Hindlimb muscle (tissue), 1 donor: ENCODE data around the gene DNMT1. TPM values are rescaled to one million over a fixed set of nuclear protein-coding genes. Genes with fewer than 3 reads are reported as not detected.

Experiments
- DNase-seq: peaks from one replicate; pipeline ENCODE4 v3.0.0-alpha.2; 2013
- polyA plus RNA-seq: library from polyadenylated mRNA; unstranded; fragments of 120-200 nt; gene quantifications from one replicate; pipeline ENCODE4 v1.2.1, GENCODE V29; 2013; ENCODE audit not compliant: insufficient read length

The DNMT1 gene
- polyA plus RNA-seq, 1 donor: 65.8 TPM

DNA sequence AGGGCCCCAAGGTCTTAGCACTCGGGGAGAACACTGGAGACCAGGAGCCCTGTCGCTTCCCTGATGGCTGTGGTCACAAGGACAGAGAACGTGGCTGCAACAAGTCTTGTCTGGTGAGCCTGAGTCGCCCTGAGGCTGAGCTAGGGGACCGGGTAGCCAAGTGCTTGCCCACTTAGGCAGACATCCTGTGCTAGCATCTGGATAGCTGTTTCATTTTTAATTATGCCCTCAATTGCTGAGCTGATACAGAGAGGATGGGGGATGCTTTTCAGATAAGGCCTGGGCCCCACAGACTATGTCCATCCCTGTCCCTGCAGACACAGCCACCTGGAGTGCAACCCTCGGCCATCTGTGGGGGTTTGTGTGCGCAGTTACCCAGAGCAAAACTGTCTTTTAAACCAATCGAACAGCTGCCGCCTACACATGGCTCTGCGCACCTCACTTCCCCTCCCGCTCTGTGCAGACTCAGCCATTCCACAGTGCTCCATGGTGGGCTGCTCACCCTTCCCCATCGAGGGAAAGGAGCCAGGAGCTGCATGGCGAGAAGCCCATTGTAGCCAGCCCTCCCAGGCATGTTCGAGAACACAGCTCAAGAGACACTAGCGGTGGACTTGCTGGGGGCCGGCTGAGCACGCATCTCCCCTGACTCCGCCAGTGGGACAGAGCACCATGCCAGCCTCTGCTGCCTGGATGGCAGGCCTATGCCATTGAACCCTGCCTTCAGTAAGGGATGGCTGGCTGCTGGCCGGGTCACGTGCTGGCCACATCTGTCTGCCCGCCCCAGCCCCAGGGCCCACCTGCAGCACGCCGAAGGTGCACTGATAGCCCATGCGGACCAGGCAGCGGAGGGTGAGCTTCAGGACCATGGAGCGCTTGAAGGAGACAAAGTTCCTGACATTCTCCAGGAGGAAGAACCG lies 55.6 kb downstream of the DNMT1 start:
- no peak for DNase-seq

DNA sequence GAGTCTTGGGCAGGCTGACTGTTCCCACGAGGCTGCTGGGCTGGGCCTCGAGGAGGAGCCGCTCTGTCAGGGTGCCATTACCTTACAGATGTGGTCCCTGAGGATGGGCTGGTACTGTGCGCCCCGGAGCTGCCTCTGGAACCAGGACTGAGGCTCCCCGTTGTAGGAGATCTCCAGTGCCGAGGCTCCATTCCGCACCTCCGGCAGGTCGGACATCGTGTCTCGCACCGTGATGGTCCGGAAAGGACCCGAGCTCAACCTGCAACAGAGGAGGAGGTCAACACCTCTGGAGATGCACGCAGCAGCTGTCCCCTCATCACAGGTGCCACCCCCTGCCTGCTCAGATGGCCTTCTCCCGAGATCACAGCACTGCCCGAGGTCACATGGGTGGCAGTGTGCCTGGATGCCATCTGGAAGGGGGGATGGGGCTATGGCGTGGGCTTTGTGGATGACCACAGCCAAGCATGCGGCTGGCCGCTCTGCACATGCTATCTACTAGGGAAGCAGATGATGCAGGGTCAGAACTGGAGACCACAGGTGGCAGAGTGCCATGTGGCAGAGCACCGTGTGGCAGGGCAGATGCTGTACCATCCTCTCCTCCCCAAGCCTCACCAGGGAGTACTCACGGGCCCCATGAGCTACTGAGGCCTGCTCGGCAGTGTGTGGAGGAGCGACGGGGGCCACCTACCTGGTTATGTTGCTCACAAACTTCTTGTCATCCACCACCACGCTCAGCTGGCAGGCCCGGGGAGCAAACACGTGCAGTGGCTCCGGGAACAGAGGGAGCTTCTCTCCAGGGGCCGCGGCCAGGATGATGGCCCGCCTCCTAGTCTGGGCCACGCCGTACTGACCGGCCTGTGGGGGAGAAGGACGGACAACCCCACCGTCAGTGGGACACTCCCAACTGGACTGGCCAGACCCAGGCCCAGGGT lies 56.7 kb downstream of the DNMT1 start:
- no peak for DNase-seq

DNA sequence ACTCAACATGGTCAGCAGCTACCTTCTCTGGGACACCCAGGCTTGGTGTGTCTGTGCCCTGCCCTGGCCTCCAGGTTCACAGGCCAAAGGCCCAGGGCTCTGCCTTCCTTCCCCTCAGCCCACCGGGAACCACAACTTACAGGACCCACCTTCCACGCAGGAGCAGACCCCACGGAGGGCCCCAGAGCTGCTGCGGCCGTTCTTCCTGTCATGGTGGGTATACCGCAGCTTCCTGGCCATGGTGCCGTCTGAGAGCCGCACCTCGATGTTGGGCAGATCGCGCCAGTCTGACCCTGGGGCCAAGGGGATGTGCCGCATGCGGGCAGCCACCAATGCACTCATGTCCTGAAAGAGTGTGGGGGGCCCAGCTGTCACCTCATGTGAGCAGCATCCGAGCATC lies 57.8 kb downstream of the DNMT1 start:
- no peak for DNase-seq

DNA sequence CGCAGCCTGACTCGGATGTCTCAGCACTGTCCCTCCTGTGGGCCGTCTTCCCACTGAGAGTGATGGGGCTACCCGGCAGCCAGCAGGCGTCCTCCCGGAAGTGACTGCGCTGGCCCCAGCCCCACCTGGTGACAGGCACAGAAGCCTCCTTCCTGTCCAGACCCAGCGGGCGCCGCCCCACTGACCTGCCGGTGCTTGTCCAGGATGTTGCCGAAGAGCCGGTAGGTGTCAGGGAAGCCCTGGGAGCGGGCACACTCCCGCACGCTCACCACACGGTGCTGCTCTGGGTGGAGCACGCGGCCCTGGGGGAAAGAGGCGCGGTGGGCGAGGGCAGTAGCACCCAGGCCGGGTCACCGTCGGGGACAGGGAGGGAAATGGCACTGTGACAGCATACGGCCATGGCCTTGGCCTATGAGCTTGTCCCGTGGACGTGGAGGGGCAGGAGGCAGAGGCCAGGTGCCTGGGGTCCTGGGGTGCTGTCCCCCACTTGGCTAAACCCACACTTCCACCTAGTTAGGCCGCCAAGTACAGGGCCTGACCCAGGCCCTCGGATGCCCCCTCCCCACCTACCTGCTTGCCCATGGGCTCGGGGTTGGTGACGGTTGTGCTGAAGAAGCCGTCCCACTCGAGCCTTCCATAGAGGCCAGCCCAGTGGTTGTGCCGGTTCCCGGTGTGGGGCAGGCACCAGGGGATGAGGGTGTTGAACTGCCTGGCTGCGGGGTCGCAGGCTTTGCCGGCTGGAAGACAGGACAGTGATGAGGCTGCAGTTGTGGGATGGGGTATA lies 59.0 kb downstream of the DNMT1 start:
- no peak for DNase-seq

DNA sequence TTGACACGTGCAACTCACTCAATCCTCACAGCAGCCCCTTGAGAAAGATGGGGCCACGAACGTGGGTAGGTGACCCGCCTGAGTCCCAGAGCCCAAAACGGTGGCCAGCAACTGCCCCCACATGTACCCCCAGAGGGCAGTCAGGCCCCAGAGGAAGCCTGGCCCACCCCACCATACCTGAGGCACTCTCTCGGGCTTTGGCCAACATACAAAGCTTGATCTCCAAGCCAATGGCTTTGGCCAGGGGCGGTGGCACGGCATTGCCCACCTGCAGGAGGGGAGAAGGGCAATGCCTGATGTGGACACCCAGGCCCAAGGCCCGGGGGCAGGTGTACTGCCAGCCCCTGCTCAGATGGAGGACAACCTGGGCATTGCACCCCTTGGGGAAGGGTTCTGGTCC lies 60.7 kb downstream of the DNMT1 start:
- DNase-seq: no peak

DNA sequence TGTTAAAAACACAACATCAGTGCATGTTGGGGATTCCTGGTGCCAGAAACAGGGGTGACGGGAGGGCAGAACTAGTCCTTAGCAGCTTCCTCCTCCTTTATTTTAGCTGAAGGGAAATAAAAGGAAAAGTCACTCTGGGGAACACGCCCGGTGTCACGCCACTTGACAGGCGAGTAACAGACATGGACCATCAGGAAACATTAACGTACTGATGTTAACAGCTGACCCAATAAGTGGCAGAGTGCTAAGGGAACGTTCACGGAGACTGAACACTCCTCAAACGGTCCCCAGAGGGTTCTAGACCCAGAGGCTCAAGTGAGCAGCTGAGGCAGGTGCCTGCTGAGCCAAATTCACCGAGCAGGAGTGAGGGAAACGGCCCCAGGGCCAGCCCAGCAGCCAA lies 61.2 kb downstream of the DNMT1 start:
- DNase-seq: no peak

DNA sequence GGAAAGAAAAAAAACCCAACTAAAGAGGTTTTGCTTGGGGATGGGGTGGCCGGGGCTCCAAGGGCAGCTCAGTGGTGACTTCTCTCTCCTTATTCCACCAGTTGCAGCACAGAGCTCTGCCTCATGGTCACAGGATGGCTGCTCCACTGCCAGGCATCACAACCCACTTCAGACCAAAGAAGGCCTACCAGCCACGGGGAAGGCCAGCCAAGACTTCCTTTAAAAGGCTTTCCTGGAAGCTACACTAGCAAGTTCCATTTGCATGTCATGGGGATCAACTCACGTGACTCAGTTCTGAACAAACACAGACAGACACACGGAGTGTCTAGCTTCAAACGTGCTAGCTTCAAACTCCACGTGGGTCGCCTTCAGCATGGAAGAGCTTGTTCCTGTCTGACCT lies 61.8 kb downstream of the DNMT1 start:
- no peak for DNase-seq

DNA sequence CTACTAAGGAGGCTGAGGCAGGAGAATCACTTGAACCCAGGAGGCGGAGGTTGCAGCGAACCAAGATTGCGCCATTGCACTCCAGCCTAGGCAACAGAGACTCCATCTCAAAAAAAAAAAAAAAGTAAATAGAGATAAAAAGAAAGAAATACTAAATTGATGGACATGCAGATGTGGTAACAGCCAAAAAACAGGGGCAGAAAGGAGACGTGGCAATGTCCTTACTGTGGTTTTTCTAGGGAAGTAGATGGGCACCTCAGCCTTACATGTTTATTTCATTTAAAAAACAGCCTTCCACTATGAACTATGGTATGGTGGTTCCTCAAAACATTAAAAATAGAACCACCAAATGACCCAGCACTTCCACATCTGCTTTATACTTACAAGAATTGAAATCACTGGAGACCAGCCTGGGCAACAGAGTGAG lies 68.5 kb downstream of the DNMT1 start:
- no peak for DNase-seq

DNA sequence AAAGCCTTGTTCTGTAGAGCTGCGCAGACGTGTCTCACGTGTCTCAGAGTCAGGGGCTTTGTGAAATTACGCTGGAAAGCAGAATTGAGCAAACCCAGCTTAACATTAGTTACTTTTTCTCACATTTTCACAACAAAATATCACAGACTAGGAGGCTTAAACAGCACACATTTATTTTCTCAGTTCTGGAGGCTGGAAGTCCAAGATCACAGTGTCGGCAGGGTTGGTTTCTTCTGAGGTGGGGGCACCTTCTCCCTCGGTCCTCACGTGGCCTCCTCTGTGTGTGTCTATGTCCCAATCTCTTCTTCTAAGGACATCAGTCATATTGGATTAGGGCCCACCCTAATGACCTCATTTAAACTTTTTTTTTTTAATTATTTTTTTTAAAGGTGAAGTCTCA lies 70.3 kb downstream of the DNMT1 start:
- no peak for DNase-seq

DNA sequence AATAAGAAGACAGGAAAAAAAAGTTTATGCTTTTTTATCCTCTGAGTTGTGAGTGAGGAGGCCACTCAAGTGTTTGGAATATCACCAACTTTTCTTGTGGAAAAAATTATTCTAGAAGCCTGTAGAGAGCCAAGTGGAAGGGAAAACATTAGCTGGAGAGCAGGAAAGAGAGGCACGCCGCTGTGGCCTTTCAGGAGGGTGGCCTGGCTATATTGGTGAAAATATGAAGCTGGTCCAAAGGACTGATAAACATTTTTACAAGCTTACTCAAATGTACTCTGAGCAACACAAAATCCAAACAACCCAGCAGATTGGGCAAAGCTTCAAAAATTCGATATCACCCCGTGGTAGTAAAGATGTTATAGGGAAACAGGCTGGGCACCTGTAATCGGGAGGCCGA lies 72.7 kb downstream of the DNMT1 start:
- DNase-seq: no peak

DNA sequence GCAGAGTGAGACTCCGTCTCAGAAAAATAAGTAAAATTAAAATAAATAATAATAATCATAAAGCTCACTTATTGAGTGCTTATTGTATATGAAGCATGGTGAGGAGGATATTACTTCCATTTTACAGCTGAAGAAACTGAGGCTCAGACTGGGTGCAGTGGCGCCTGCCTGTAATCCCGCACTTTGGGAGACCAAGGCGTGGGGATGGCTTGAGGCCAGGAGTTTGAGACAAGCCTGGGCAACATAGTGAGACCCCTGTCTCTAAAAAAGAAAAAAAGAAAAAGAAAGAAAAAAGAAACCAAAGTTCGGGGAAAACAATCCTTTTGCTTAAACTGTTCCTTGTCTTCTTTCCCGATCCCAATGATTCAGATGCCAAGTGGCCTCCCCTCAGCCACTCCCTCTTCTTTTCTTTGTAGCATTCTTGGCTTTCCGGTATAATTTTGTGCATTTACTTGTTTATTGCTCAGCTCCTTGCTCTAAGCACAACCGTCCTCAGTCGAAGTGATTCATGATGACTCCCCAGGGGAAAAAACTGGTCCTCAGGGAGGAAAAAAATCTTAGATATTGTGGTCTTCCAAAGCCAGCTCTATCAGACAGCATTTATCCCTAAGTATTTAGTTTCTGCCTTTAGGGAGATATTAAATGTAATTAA lies 74.1 kb downstream of the DNMT1 start:
- peak; percentile 59 for DNase-seq

DNA sequence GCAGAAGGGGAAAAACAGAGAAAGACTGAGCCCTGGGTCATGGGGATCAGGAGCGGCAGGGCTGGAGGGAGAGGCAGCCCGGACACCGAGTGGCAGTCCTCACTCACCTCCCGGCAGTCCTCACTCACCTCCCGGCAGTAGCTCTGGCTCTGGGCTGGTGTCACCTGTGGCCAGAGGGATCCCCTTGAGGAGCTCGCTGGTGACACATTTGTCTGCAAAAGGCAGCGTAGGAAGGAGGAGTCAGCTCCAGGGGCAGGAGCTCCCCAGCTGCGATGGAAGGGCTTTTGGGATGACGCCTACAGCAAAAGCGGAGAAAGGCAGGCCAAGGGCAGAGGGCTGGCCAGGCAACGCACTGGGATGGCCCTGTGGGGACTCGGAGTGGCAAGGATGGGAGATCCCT lies 75.8 kb downstream of the DNMT1 start:
- DNase-seq: no peak

DNA sequence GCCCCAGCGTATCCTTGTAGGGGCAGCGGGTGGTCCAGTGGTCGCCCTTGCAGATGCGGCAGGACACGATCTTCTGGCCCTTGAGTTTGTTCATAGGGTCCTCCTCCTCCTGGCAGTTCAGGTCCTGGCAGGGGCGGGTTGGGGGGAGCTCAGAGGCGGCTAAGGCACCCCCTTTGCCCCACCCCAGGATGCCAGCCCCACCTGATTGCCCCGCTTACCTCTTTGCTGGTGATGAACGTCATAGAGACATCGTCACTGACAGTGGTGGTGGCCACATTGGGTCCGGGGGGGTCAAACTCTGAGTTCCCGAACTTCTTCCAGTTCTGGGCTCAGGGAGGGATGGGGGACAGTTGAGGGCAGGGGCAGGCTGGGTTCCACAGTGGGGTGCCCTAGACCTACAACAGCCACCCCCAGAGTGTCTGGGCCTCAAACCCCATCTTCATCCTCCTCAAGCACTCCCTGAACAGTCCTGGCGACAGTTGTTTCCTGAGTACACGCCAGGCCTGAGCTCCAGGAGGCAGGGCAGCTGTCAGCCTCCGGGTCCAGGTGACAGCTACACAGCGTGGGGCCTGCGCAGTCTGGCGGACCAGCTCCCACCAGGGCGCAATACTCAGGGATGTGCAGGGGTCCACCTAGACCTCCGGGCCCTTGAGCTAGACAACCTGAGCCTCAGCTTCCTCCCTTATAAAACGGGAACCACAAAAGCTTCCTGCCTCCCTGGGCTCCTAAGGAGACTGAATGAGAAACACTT lies 77.7 kb downstream of the DNMT1 start:
- DNase-seq: no peak

DNA sequence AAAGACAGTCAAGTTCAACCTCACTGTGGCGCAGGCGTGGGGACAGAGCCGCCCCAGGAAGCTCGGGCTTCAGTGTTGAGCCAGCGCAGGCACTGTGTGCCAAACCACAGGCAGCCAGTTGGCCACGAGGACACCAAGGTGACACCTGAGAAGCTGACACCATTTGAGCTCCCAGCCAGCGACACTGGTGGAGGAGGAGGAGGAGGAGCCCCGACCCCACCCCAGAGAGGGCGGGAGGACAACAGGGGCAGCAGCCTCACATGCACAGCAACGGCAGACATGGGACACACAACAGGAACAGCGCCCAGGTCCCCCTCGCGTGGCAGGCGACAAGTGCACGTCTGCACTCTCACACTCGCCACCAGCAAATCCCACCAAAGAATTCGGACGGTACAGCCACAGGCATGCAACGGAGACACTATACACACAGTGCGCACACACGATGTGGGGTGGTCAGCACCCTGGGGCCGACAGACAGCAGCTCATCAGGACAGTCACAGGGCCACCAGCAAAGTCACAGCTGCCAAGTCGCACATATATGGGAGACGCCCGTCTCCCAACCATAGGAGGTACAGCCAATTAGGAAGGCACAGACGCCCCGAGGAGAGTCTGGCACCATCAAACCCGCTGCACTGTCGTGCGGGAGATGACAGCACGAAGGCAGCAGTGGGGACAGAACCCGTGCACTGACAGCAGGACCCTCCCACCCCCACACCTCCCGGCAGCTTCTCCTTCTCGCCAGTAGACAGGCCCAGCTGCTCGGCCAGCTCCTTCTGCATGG lies 78.5 kb downstream of the DNMT1 start:
- DNase-seq: no peak

DNA sequence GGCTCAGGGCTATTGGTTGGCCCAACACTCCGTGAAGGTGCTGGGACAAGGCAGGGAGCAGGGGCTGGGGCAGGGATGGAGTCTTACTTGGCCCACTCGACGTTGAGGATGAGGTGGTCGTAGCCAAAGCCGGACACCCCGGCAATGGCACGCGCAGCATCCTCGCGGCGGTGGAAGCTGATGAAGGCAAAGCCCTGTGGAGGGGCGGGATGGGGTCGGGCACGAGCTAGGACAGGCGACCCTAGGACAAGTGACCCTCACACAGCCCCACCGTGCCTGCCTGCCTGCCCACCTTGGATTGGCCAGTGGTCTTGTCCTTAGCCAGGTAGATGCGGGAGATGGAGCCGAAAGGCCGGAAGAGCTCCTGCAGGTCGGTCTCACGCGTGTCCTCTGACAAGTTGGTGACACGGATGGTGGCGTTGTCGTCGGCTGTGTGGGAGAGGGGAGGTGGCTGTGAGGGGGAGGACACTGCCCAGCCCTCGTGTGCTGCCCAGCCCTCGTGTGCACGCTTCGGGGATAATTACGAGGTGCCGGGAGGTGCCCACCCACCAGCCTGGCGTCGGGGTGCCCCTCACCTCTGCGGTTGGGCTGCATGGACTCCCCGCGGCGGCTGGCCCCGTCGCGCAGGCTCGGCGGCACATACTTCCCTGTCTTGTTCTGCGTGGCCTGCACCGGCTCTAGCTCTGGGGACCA lies 79.2 kb downstream of the DNMT1 start:
- no peak for DNase-seq

DNA sequence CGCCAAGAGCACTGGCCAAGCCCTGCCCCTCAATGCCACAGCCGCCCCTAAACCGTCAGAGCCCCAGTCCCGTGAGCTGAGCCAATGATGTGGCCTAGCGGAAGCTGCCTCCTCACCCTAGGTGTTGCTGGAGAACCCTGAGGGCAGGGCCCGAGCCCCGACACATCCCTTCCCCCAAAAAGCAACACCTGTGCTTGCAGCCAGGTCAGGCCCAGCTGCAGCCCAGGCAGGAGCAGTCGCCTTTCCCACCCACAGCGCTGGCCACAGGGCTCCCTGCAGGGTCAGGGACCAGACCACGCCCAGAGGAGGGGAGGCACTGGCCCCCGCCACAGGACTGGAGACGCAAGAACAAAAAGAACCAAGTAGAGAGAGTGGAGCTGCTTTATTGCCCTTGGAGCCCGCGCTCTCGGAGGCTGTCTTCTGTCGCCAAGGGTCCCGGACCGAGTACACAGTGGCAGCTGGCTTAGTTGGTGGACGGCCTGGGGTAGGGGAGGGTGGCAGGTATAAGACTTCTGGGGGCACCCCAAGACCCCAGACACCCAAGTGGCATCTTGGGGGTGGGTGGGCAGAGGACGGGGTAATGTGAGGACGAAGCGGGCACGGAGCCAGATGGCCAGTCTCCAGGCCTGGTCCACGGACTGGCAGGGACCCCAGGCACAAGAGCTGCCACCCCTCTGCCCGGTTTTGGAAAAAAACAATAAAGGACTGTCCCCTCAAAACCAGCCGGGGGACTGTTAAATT lies 79.9 kb downstream of the DNMT1 start:
- DNase-seq: no peak

DNA sequence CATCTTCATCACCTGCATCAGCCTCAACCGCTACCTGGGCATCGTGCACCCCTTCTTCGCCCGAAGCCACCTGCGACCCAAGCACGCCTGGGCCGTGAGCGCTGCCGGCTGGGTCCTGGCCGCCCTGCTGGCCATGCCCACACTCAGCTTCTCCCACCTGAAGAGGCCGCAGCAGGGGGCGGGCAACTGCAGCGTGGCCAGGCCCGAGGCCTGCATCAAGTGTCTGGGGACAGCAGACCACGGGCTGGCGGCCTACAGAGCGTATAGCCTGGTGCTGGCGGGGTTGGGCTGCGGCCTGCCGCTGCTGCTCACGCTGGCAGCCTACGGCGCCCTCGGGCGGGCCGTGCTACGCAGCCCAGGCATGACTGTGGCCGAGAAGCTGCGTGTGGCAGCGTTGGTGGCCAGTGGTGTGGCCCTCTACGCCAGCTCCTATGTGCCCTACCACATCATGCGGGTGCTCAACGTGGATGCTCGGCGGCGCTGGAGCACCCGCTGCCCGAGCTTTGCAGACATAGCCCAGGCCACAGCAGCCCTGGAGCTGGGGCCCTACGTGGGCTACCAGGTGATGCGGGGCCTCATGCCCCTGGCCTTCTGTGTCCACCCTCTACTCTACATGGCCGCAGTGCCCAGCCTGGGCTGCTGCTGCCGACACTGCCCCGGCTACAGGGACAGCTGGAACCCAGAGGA lies 80.6 kb downstream of the DNMT1 start:
- no peak for DNase-seq

DNA sequence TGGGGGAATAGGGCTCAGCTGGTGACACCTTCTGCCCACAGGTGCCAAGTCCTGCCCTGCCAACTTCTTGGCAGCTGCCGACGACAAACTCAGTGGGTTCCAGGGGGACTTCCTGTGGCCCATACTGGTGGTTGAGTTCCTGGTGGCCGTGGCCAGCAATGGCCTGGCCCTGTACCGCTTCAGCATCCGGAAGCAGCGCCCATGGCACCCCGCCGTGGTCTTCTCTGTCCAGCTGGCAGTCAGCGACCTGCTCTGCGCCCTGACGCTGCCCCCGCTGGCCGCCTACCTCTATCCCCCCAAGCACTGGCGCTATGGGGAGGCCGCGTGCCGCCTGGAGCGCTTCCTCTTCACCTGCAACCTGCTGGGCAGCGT lies 81.2 kb downstream of the DNMT1 start:
- DNase-seq: no peak
